Heart right ventricle (tissue), 16 donors: Measurements from ENCODE around the gene BTG4. TPM values are rescaled to one million over a fixed set of nuclear protein-coding genes. Genes with fewer than 3 reads are reported as not detected.

Source experiments
- ATAC-seq, 8 donors: fragments of 200-7000 bp; cut with Tn5 transposase; one replicate each; pipeline ENCODE4 v1.9.1; 2020; ENCODE audit warnings: mild to moderate bottlenecking in 8 of 8, moderate library complexity in 8 of 8, moderate number of reproducible peaks in 1 of 8
- DNase-seq, 2 donors: peaks; one replicate each; pipeline ENCODE4 v3.0.0-alpha.2; 2020
- H3K27ac ChIP-seq, 10 donors: fragments of 200-600 bp; sonication (generic) in 2 of 10; one replicate each; pipeline versions ENCODE4 v1.5.0 to v1.8.0; 2020 to 2022; ENCODE audit warnings: mild to moderate bottlenecking in 3 of 10
- H3K27me3 ChIP-seq, 7 donors: fragments of 200-600 bp; one replicate each; pipeline ENCODE4 v1.8.0; 2021 to 2022; ENCODE audit warnings: mild to moderate bottlenecking in 2 of 7
- H3K36me3 ChIP-seq, 9 donors: fragments of 200-600 bp; sonication (generic) in 1 of 9; one replicate each; pipeline versions ENCODE4 v1.5.0 to v1.8.0; 2020 to 2022; ENCODE audit warnings: mild to moderate bottlenecking in 2 of 9
- H3K4me1 ChIP-seq, 9 donors: fragments of 200-600 bp; sonication (generic) in 1 of 9; one replicate each; pipeline versions ENCODE4 v1.5.0 to v1.8.0; 2020 to 2022; ENCODE audit warnings: mild to moderate bottlenecking in 4 of 9
- H3K4me3 ChIP-seq, 10 donors: fragments of 200-600 bp; sonication (generic) in 2 of 10; one replicate each; pipeline versions ENCODE4 v1.5.0 to v1.8.0; 2020 to 2022; ENCODE audit warnings: mild to moderate bottlenecking in 7 of 10, moderate library complexity in 2 of 10
- H3K9me3 ChIP-seq, 11 donors: fragments of 200-600 bp in 10 of 11; sonication (generic) in 2 of 11; one replicate each; pipeline versions ENCODE4 v1.5.0 to v1.8.0; 2013 to 2022; ENCODE audit warnings: mild to moderate bottlenecking in 2 of 11, control low read depth in 1 of 11, moderate library complexity in 1 of 11
- WGBS, 2 donors: extraction: QIAGEN DNeasy Blood & Tissue Kit; methylation state at CpG; one replicate each; pipeline ENCODE4 v1.1.7; 2013; ENCODE audit warnings: inconsistent platforms in 1 of 2; 5-methylcytosine and 5-hydroxymethylcytosine counted together
- intact Hi-C, 10 donors: fragments of 100-400 bp; cut with DNase I; formaldehyde crosslinking; loops; one replicate each; pipeline versions ENCODE4 v1.11.1 to v1.14.2; 2022
- polyA plus RNA-seq, 2 donors: library from polyadenylated mRNA; stranded (reverse); fragments of 200-250 nt; gene quantifications; one replicate each; pipeline ENCODE4 v1.2.3, GENCODE V29; 2013
- total RNA-seq, 10 donors: library from RNA; stranded (reverse); fragmentation: NEBNext Ultra II Directional in 3 of 10; extraction: Animal tissue kit (Norgen Biotek cat#: 25700) in 3 of 10; gene quantifications; one replicate each; pipeline versions ENCODE4 v1.2.1 to v1.2.4, GENCODE V29; 2021 to 2023
- TF ChIP-seq, protein P1 (sequence below), 9 donors: fragments of 200-600 bp; sonication (generic) in 2 of 9; IDR thresholded peaks; one replicate each; pipeline versions ENCODE4 v1.5.0 to v1.8.0; 2021 to 2022; ENCODE audit warnings: antibody characterized with exemption in 9 of 9, mild to moderate bottlenecking in 5 of 9, moderate library complexity in 1 of 9
- donor health status: Arrhythmogenic right ventricular cardiomyopathy.
- donor health status: ischemic (EF 13 %, LVEDD 7.1; RV severe dilation, severe dysfunction).
- donor health status: healthy with polysubstance abuse.
- donor health status: DM: no; HTN: yes; CAD: no.
- donor health status: DM: no; HTN: no; CAD: no.
- donor health status: ischemic (EF 25% LVEDD 6.9; RV normal size, moderate dysfunction).
- donor health status: ischemic (EF 25% LVEDD 5.7; RV mildly dilated, moderate dysfunction).
- donor health status: healthy.
- donor health status: DM: yes; HTN: yes; CAD: no.
- donor health status: Ischemic cardiomyopathy.
- donor health status: ischemic (EF 35%, LVEDD 5.7; RV mildly dilated, moderate dysfunction).
- donor health status: nonischemic (EF 11% LVEDD 7.7; RV severe dilation, severe dysfunction).
- donor health status: DM: yes; HTN: yes; CAD: no.
- donor health status: PGD.
- donor health status: ischemic (EF 29% LVEDD 5.4; RV normal size, mild dysfunction).
- donor health status: nonischemic (EF 23%, LVEDD 6.1; RV moderate dilation, normal function).

Gene BTG4
- total and polyA plus RNA-seq, 12 donors, result not detected

DNA sequence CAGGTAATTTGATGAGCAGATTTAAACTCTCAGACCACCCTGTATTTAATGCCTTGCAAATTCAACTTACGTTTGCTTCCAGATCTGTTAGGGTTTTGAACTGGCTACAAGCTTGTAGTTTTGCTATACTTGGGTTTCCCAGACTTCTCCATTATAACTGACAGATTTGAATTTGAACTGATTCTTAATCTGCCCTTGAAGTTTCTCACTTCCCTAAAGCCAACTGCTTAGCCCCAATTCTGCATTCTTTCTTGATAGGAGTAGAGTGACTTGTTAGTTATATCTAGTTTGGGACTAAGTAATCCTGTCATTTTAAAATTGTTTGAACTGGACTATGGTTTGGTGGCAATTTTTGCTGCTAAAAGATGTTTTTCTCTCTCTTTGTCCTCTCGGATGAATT, 38.1 kb upstream of the BTG4 start:
- TF ChIP-seq, protein P1, sequence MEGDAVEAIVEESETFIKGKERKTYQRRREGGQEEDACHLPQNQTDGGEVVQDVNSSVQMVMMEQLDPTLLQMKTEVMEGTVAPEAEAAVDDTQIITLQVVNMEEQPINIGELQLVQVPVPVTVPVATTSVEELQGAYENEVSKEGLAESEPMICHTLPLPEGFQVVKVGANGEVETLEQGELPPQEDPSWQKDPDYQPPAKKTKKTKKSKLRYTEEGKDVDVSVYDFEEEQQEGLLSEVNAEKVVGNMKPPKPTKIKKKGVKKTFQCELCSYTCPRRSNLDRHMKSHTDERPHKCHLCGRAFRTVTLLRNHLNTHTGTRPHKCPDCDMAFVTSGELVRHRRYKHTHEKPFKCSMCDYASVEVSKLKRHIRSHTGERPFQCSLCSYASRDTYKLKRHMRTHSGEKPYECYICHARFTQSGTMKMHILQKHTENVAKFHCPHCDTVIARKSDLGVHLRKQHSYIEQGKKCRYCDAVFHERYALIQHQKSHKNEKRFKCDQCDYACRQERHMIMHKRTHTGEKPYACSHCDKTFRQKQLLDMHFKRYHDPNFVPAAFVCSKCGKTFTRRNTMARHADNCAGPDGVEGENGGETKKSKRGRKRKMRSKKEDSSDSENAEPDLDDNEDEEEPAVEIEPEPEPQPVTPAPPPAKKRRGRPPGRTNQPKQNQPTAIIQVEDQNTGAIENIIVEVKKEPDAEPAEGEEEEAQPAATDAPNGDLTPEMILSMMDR (IDR thresholded peaks at IDR 0.05), result no peak
- Histone ChIP-seq H3K36me3 (peaks cover 0 to 71% (median 0%) of the 10 kb centered on the region in 9 donors), H3K4me1 (no peaks in the 10 kb centered on the region), H3K4me3 (no peak overlapping the region), H3K27me3 (no peaks in the 10 kb centered on the region), H3K27ac (no peak overlapping the region), H3K9me3 (no peaks in the 10 kb centered on the region)
- intact Hi-C loops, result no loop called here
- 89 to 97% methylated on average over 2 of the region's 2 CpGs for WGBS, 2 donors
- DNase-seq (no peak), ATAC-seq (no peak)

DNA sequence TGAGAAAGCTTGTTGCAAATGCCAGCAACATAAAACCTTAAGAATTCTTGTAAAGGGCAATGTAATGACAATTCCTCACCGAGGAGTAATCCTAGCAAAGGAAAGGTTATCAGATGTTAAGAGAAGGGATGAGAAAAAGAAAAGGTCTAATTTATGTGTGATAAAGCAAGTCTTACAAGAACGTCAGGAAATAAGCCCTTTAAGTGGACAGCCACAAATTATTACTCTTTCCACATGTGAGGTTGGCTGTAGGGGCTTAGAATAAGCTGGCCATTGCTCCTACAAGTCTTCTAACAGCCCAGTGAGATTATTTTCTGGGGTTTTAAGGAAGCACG, 37.6 kb upstream of the BTG4 start:
- Histone ChIP-seq H3K4me1 (no peaks in the 10 kb centered on the region), H3K9me3 (no peaks in the 10 kb centered on the region), H3K27ac (no peak overlapping the region), H3K27me3 (no peaks in the 10 kb centered on the region), H3K36me3 (peaks cover 0 to 70% (median 0%) of the 10 kb centered on the region in 9 donors), H3K4me3 (no peak overlapping the region)
- WGBS, 2 donors, result 81 to 83% methylated on average over 3 of the region's 3 CpGs
- intact Hi-C loops, result loop anchor here in 1 of 10 donors (10.0 kb wide), 1 partner anchor 95 kb away; no protein-coding TSS in a partner anchor
- TF ChIP-seq, protein P1 (IDR thresholded peaks at IDR 0.05), result no peak
- DNase-seq (no peak), ATAC-seq (no peak)

DNA sequence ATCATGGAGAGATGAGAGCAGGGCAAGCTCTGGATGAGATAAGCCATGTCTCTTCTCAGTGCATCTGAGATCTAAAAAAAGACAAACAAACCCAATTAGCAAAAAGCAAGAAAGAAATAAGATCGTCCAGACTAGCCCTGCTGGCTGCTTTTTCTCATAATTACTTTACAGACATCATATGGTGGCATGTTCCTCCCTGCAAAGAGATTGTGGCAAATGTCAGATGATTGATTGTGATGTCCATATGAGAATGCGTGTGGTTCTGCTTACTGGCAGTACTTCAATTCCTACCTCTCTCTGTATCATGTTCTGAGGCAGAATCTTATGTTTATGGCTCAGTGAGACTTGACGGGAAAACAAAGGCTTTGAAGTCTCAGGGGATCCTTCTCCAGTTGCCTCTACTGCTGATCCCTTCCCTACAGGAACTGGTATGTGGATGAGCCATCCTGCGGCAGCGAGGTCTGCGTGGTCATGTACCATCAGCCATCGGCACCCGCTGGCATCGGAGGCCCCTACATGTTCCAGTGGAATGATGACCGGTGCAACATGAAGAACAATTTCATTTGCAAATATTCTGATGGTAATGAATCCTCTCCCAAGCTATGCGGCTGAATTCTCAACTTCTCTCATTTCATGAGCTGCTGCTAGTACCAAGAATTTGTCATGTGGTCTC, 37.1 kb upstream of the BTG4 start:
- no peak for DNase-seq
- 79 to 83% methylated on average over 11 of the region's 11 CpGs for WGBS, 2 donors
- Histone ChIP-seq H3K27me3 (no peaks in the 10 kb centered on the region), H3K4me3 (no peak overlapping the region), H3K27ac (no peak overlapping the region), H3K4me1 (no peaks in the 10 kb centered on the region), H3K36me3 (peaks cover 0 to 67% (median 0%) of the 10 kb centered on the region in 9 donors), H3K9me3 (no peaks in the 10 kb centered on the region)
- intact Hi-C loops, result loop anchor here in 1 of 10 donors (10.0 kb wide), 1 partner anchor 95 kb away; no protein-coding TSS in a partner anchor
- ATAC-seq, result no peak
- TF ChIP-seq, protein P1 (IDR thresholded peaks at IDR 0.05), result no peak

DNA sequence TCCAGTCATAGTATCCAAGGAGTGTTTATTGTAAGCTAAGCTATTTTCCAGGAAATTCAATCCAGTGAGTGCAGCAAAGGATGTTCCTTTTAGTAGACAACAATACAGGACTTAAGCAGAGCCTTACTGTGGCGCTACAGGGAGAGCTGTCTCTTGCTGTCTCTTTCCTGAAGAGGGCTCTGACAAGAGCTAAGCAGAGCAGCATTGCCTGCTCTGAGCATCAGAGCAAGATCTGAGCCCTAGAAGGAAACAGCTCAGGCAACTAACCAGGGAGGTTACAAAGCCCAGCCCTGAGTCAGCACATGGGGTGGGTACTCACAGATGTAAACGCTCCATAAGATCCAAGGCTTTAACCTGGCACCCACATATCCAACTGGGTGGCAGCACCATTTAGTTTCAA, 36.3 kb upstream of the BTG4 start:
- TF ChIP-seq, protein P1 (IDR thresholded peaks at IDR 0.05), result no peak
- peaks cover 0 to 73% (median 0%) of the 10 kb centered on the region in 9 donors for H3K36me3 ChIP-seq
- H3K4me3 ChIP-seq, result no peak overlapping the region
- intact Hi-C loops, result loop anchor here in 1 of 10 donors (10.0 kb wide), 1 partner anchor 94 kb away; no protein-coding TSS in a partner anchor
- no peaks in the 10 kb centered on the region for H3K4me1 ChIP-seq
- no peak for DNase-seq
- no peak overlapping the region for H3K27ac ChIP-seq
- WGBS, 2 donors, result 86 to 93% methylated on average over 2 of the region's 2 CpGs
- no peaks in the 10 kb centered on the region for H3K27me3 ChIP-seq
- no peaks in the 10 kb centered on the region for H3K9me3 ChIP-seq
- no peak for ATAC-seq
